Measurements from ENCODE around the gene CISD3. TPM values are rescaled to one million over a fixed set of nuclear protein-coding genes. Genes with fewer than 3 reads are reported as not detected.

Gene CISD3
- total RNA-seq, 1 donor from 2014 or later = 2.9 TPM

DNA sequence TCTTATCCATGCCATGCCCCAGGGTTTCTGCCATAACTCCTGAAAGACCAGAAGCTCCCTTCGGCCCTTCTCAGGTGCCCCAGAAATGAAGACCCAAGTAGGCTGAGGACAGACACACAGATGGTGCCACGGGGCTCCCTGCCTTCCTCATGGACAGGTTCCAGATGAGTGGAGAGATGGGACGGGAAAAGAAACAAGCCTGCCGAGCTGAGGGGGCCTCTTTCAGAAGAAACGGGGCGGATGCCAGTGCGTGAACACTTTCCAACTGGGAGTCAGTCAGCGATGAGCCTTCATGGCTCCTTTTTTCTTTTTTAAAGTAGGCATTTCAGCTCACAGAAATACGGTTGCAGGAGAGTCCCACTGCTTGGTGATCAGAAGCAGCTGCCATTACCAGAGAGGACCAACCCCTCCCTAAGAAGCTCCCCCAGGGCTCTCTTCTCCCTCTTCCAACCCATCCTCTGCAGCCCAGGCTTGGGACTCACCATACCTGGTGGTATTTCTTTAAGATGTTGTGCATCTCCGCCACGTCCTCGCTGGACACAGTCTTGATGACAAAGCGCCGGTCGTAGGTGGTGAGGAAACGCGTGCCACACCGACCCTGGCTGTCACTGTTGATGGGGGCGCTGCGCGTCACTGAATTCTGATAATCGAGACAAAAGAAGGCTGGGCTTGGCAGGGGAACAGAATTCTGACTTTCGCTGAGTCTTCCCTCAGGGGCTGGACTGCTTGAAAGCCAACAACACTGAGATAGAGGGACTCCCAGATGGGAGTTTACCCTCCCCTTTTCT is 50.0 kb downstream of the CISD3 start:
- DNase-seq (ENCODE audit: low read depth) (no peak), FAIRE-seq (no peak)
- Histone ChIP-seq H3K27me3 (ENCODE audit: control insufficient read depth, insufficient read depth, low read length) (no peaks in the 10 kb centered on the region), H3K4me3 (ENCODE audit: low read depth, low read length) (no peak overlapping the region), H3K36me3 (ENCODE audit: control insufficient read depth, insufficient read depth, low read length) (peaks cover 42% of the 10 kb centered on the region)
- TF ChIP-seq, protein P1, sequence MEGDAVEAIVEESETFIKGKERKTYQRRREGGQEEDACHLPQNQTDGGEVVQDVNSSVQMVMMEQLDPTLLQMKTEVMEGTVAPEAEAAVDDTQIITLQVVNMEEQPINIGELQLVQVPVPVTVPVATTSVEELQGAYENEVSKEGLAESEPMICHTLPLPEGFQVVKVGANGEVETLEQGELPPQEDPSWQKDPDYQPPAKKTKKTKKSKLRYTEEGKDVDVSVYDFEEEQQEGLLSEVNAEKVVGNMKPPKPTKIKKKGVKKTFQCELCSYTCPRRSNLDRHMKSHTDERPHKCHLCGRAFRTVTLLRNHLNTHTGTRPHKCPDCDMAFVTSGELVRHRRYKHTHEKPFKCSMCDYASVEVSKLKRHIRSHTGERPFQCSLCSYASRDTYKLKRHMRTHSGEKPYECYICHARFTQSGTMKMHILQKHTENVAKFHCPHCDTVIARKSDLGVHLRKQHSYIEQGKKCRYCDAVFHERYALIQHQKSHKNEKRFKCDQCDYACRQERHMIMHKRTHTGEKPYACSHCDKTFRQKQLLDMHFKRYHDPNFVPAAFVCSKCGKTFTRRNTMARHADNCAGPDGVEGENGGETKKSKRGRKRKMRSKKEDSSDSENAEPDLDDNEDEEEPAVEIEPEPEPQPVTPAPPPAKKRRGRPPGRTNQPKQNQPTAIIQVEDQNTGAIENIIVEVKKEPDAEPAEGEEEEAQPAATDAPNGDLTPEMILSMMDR (IDR thresholded peaks at IDR 0.05; ENCODE audit: insufficient read depth, low read length, severe bottlenecking) = no peak

- no peak overlapping the region for H3K4me3 ChIP-seq (ENCODE audit: low read depth, low read length)
- FAIRE-seq (no peak), DNase-seq (ENCODE audit: low read depth) (no peak)
- H3K27me3 ChIP-seq (ENCODE audit: control insufficient read depth, insufficient read depth, low read length) = no peaks in the 10 kb centered on the region
- peaks cover 42% of the 10 kb centered on the region for H3K36me3 ChIP-seq (ENCODE audit: control insufficient read depth, insufficient read depth, low read length)
- TF ChIP-seq, protein P1 (IDR thresholded peaks at IDR 0.05; ENCODE audit: insufficient read depth, low read length, severe bottlenecking) = no peak
Measured at GRCh38 chr17:38783227-38783626, 53.1 kb downstream of the CISD3 start.

Other genes starting within 250 kb of the CISD3 start
- under 0.01 and 0.64 TPM in 2 replicates for gene SRCIN1, start 124.4 kb upstream of the CISD3 start, total RNA-seq
- 2.4 and 4.2 TPM in 2 replicates for gene EPOP, start 55.4 kb upstream of the CISD3 start, total RNA-seq
- 10.8 and 14.2 TPM in 2 replicates for gene MLLT6, start 25.1 kb upstream of the CISD3 start, total RNA-seq
- 1.1 and 2.3 TPM in 2 replicates for gene PCGF2, start 18.0 kb downstream of the CISD3 start, total RNA-seq
- gene PSMB3, start 22.4 kb downstream of the CISD3 start, total RNA-seq = 273 and 288 TPM in 2 replicates
- gene PIP4K2B, start 69.2 kb downstream of the CISD3 start, total RNA-seq = 15.5 and 21.9 TPM in 2 replicates
- gene CWC25, start 95.0 kb downstream of the CISD3 start, total RNA-seq = 11.6 and 14.3 TPM in 2 replicates
- gene RPL23, start 123.4 kb downstream of the CISD3 start, total RNA-seq = 1,912 and 3,303 TPM in 2 replicates
- gene LASP1, start 139.7 kb downstream of the CISD3 start, total RNA-seq = 18.6 and 21.9 TPM in 2 replicates
- under 0.01 TPM in 1 of 2 replicates, not detected in the other for gene FBXO47, start 237.1 kb downstream of the CISD3 start, total RNA-seq

Measured in bronchial epithelial cell (primary cell).